EL (cell line): ENCODE data around the gene SPTBN4.
"Not testable (repeated sequence)": the region's sequence is repeated elsewhere in the genome, so short reads cannot be mapped to it uniquely, and the experiment has no call there.

Source experiments
- DNase-seq: peaks from one replicate; pipeline ENCODE4 v3.0.0-alpha.2; 2016

Gene SPTBN4

DNA sequence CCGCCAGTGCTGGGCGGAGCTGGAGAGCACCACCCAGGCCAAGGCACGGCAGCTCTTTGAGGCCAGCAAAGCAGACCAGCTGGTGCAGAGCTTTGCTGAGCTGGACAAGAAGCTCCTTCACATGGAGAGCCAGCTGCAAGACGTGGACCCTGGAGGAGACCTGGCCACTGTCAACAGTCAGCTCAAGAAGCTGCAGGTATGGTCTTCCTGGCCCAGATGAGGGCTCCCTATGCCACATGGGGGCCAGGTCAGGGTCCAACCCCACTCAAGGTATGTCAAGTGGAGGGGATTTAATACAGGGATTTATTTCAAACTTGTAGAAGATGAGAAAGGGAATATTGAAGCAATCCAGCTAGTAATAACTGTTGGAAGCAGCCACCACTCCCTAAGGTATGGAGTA, 67.3 kb downstream of the SPTBN4 start:
- DNase-seq: no peak

- peak; percentile 33 for DNase-seq
These were observed 72.3 kb downstream of the SPTBN4 start for GRCh38 chr19:40539070-40539469.

GRCh38 chr19:40542202-40542859, 75.5 kb downstream of the SPTBN4 start:
- no peak for DNase-seq

GRCh38 chr19:40543029-40543597, 76.3 kb downstream of the SPTBN4 start:
- DNase-seq: no peak

- not testable (repeated sequence) for DNase-seq
These were observed 79.5 kb downstream of the SPTBN4 start for GRCh38 chr19:40546153-40546841.

DNA sequence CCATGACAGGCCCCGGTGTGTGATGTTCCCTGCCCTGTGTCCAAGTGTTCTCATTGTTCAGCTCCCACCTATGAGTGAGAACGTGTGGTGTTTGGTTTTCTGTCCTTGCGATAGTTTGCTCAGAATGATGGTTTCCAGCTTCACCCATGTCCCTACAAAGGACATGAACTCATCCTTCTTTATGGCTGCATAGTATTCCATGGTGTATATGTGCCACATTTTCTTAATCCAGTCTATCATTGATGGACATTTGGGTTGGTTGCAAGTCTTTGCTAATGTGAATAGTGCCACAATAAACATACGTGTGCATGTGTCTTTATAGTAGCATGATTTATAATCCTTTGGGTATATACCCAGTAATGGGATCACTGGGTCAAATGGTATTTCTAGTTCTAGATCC, 80.4 kb downstream of the SPTBN4 start:
- not testable (repeated sequence) for DNase-seq

DNA sequence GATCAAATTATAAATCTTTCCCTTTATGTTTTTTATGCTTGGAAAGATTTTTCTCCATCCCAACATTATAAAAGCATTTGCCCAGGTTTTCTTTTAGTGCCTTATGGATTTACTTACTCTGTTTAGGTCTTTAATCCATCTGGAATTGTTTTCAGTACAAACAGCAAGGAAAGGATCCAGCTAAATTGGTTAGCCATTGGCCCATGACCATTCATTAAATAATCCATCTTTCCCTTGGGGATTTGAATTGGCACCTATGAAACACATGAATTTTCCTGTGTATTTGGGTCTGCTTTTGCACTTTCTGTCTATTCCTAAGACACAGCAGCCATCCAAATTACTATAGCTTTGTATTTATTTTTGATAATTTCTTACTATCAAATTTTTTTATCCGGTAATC, 81.0 kb downstream of the SPTBN4 start:
- no peak for DNase-seq

- DNase-seq: peak; percentile 50
These were observed 82.4 kb downstream of the SPTBN4 start for GRCh38 chr19:40549007-40549708.

DNA sequence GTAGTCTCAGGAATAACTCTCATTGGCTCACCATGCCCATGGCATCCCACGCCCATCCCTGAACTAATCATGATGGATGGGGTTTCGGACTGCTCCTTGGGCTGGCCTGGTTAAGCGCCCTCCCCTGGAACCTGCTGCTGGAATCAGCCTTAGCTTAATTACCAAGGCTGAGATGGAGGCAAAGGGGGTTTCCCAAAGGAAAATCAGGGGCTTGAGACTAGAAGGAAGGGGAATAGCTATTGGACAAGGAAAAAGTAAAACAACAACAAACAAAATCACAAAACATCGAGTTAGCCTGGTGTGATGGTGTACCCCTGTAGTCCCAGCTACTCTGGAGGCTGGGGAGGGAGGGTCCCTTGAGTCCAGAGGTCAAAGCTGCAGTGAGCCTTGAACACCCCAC, 84.2 kb downstream of the SPTBN4 start:
- no peak for DNase-seq

DNA sequence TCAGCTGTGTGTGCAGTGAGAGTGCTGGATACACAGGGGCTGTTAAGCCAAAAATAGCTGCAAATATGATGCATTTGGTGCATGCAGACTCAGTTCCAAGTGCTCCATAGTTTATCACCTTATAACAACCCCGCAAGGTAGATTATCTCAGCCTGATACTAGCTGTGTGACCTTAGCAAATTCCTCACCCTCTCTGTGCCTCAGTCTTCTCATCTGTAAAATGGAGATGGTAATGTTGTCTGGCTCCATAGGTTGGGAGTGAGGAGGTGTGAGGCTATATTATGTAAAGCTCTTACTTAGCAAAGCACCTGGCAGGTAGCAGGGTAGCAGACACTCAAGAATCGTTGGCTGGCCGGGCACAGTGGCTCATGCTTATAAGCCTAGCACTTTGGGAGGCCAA, 86.0 kb downstream of the SPTBN4 start:
- no peak for DNase-seq

DNA sequence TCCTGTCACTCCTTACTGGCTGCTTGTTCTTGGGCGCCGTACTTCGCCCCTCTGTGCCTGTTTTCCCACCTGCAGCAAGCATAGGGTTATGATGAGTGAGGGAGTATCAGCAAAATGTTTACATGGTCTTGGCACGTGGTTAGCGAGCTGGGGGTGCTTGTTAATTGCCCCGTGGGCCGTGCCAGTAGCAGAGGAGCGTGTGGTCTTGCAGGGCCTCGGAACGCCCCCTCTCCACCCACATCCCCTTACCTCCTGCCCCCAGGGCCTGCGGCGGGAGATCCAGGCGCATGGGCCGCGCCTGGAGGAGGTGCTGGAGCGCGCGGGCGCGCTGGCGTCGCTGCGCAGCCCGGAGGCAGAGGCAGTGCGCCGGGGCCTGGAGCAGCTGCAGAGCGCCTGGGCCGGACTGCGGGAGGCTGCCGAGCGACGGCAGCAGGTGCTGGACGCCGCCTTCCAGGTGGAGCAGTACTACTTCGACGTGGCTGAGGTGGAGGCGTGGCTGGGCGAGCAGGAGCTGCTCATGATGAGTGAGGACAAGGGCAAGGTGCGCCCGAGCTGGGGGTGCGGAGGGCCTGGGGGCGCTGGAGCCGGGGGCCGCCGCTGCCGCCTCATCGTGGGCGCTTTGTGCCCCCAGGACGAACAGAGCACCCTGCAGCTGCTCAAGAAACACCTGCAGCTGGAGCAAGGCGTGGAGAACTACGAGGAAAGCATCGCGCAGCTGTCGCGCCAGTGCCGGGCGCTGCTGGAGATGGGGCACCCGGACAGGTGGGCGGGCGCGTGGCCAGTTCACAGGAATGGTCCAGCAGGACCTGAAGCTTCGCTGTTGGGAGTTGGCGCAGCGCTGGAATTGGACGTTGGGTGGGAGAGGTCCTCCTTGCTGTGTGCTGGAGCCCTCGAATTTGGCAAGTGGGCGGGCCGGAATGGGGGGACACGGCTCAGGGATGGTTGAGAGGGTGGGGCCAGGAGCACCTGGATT, 87.4 kb downstream of the SPTBN4 start:
- DNase-seq: no peak

- no peak for DNase-seq
These were observed 89.3 kb downstream of the SPTBN4 start for GRCh38 chr19:40555978-40556689.

DNA sequence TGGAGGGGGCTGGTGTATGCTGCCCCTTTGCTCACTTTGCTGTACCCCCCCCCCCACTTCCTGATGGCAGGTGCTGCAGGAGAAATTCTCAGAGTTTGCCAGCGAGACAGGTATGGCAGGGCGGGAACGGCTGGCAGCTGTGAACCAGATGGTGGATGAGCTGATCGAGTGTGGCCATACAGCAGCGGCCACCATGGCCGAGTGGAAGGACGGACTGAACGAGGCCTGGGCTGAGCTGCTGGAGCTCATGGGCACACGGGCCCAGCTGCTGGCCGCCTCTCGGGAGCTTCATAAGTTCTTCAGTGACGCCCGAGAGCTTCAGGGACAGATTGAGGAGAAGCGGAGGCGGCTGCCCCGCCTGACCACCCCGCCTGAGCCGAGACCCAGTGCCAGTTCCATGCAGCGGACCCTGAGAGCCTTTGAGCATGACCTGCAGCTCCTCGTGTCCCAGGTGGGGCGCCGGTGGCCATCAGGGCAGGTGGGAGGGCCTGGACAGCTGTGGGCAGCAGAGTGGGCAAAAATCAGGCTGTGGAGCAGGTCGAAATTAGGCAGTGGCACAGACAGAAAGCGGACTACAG, 90.2 kb downstream of the SPTBN4 start:
- no peak for DNase-seq

- DNase-seq: no peak
These were observed 92.6 kb downstream of the SPTBN4 start for GRCh38 chr19:40559394-40559793.

- DNase-seq: no peak
These were observed 93.3 kb downstream of the SPTBN4 start for GRCh38 chr19:40560092-40560507.

DNA sequence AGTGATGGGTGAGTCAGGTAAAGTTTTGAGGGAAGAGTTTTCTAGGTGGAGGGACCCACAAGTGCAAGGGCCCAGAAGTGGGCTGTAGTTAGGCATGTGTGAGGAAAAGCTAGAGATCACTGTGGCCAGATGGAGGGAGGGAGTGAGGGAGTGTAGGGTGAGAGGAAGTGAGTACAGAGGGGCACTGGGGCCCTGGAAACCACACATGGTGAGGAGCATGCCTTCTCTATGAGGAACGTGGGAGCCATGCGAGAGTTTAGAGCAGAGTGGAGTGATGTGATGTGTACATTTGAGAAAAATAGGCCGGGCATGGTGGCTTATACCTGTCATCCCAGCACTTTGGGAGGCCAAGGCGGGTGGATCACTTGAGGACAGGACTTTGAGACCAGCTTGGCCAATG, 95.1 kb downstream of the SPTBN4 start:
- DNase-seq: no peak

DNA sequence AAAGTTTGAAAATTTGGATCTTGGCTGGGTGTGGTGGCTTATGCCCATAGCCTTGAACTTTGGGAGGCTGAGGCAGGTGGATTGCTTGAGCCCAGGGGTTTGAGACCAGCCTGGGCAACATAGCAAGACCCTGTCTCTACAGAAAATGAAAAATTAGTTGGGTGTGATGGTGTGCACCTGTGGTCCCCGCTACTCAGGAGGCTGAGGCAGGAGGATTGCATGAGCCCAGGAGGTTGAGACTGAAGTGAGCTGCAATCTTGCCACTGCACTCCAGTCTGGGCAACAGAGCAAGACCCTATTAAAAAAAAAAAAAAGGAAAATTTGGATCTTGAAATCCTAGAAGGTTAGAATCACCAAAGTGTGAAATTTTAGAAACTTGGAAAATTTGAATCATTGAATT, 97.7 kb downstream of the SPTBN4 start:
- not testable (repeated sequence) for DNase-seq

DNA sequence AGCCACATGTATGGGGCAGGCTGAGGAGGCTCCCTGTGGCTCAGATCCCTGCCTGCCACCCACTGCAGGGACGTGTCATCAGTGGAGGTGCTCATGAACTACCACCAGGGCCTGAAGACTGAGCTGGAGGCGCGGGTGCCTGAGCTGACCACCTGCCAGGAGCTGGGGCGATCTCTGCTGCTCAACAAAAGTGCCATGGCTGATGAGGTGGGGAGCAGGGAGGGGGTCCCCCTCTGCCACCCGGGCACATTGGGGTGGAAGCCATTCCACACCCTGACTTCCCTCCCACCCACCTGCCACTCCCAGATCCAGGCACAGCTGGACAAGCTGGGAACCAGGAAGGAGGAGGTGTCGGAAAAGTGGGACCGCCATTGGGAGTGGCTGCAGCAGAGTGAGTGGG, 98.6 kb downstream of the SPTBN4 start:
- no peak for DNase-seq

DNA sequence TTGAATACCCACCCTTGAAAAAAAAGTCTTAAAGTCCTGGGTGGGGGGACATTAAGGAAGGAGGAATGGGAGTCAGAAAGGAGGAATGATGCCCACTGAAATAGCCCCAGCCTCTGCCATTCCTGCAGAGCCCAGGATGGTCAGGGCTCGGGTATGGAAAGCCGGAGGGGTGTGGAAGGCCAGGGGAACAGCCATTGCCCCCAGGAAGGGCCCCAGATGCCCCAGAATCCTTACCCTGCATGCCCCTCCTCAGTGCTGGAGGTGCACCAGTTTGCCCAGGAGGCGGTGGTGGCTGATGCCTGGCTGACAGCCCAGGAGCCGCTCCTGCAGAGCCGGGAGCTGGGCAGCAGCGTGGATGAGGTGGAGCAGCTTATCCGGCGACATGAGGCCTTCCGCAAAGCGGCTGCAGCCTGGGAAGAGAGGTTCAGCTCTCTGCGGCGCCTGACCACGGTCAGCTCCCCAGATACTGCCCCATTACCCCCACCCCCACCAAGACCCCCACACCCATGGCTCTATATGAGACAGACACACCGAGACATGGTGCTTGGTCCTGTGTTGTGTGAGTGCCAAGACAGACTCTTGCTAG, 99.2 kb downstream of the SPTBN4 start:
- no peak for DNase-seq

DNA sequence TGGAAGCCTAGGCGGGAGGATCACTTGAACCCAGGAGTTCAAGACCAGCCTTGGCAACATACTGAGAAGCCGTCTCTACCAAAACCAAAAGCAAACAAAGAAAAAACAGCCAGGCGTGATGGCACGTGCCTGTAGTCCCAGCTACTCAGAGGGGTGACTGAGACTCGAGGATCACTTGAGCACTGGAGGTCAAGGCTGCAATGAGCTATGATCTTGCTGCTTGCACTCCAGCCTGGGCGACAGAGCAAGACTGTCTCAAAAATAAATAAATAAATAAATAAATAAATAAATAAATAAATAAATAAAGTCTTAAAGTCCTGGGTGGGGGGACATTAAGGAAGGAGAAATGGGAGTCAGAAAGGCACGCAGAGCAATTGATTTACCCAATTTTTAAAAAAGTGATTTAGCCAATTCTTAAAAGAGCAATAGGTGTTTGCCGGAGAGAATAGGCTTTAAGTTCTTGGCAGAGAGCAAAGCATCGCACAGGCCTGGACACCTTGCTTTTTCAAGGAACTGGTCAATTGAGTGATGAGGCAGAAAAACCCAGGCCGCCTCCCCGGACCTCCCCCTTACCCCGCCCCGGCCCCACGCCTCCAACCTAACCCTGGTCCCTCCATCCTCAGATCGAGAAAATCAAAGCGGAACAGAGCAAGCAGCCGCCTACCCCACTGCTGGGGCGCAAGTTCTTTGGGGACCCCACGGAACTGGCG, 100.4 kb downstream of the SPTBN4 start:
- DNase-seq: no peak
